Osteoblast (primary cell): ENCODE results near the gene P3H2. TPM values are rescaled to one million over a fixed set of nuclear protein-coding genes. Genes with fewer than 3 reads are reported as not detected.

Source experiments
- DNase-seq: peaks from one replicate; pipeline ENCODE4 v3.0.0; 2011; ENCODE audit warnings: low spot score, mixed read lengths; ENCODE audit not compliant: insufficient read length; ENCODE audit errors: missing footprints
- H2AFZ ChIP-seq: 2 replicates; pipeline ENCODE4 v1.6.0; 2011; ENCODE audit warnings: mild to moderate bottlenecking, low read length
- H3K27ac ChIP-seq: 2 replicates; pipeline ENCODE4 v1.5.1; 2011; ENCODE audit warnings: mild to moderate bottlenecking, low read depth, low read length, moderate library complexity
- H3K27me3 ChIP-seq: 2 replicates; pipeline ENCODE4 v1.6.0; 2012; ENCODE audit warnings: mild to moderate bottlenecking, control low read depth, inconsistent platforms, low read length, moderate library complexity; ENCODE audit not compliant: insufficient read depth
- H3K36me3 ChIP-seq: 2 replicates; pipeline ENCODE4 v1.5.1; 2011; ENCODE audit warnings: mild to moderate bottlenecking, low read length, control low read depth, moderate library complexity; ENCODE audit not compliant: insufficient read depth
- H3K4me1 ChIP-seq: 2 replicates; pipeline ENCODE4 v1.5.1; 2011; ENCODE audit warnings: mild to moderate bottlenecking, low read length, control low read depth, moderate library complexity; ENCODE audit not compliant: insufficient read depth
- H3K4me2 ChIP-seq: 2 replicates; pipeline ENCODE4 v1.6.0; 2011; ENCODE audit warnings: mild to moderate bottlenecking, low read length; ENCODE audit not compliant: insufficient read depth
- H3K4me3 ChIP-seq: fragments of 200-600 bp; sonication (generic); 3 replicates; pipeline ENCODE4 v1.5.1; 2012; ENCODE audit warnings: mild to moderate bottlenecking, low read length, inconsistent platforms; ENCODE audit not compliant: insufficient read depth
- H3K79me2 ChIP-seq: 2 replicates; pipeline ENCODE4 v1.6.0; 2012; ENCODE audit warnings: mild to moderate bottlenecking, low read length, control low read depth, inconsistent platforms; ENCODE audit not compliant: insufficient read depth
- H3K9me3 ChIP-seq: 2 replicates; pipeline ENCODE4 v1.5.1; 2011; ENCODE audit warnings: low read depth, low read length, control low read depth
- H4K20me1 ChIP-seq: 2 replicates; pipeline ENCODE4 v1.6.0; 2012; ENCODE audit warnings: mild to moderate bottlenecking, low read length, control low read depth; ENCODE audit not compliant: insufficient read depth
- total RNA-seq: library from RNA; depleted of rRNA; stranded (reverse); fragments of >200 nt; gene quantifications from 2 replicates; pipeline ENCODE4 v1.2.3, GENCODE V29; 2012
- TF ChIP-seq, protein P1 (sequence below): IDR thresholded peaks from 2 replicates; pipeline ENCODE4 v1.5.1; 2011; ENCODE audit warnings: mild to moderate bottlenecking, low read depth, low read length, moderate library complexity; ENCODE audit errors: extremely low read depth

The P3H2 gene
- total RNA-seq, 1 donor: 13.4 TPM

DNA sequence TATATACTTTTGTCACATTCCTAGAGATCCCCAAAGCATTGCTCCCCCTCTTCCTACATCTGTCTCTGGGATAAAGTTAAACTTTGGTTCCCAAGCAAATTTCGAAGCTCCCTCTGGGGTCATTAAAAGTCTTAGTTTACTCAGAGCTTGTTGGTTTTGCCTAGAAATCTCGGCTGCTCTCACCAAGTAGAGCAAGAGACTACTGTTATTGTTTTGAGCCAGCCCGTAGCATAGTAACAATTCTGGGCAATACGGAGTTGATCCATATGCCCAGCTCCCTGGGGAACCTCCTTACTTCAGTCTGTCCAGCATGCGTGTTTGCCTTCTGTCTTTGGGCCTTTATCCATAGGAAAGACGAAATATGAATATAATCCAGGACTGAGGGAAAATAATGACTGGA is 10.0 kb upstream of the P3H2 start:
- Histone ChIP-seq H3K79me2 (no peaks in the 10 kb centered on the region), H2AFZ (no peak overlapping the region), H3K27me3 (no peaks in the 10 kb centered on the region), H4K20me1 (no peaks in the 10 kb centered on the region), H3K27ac (peak overlapping the region; percentile 30), H3K4me1 (peaks cover 21% of the 10 kb centered on the region), H3K36me3 (no peaks in the 10 kb centered on the region), H3K9me3 (no peaks in the 10 kb centered on the region), H3K4me2 (peak overlapping the region; percentile 21), H3K4me3 (no peak overlapping the region)
- peak; percentile 52 for DNase-seq
- TF ChIP-seq, protein P1, sequence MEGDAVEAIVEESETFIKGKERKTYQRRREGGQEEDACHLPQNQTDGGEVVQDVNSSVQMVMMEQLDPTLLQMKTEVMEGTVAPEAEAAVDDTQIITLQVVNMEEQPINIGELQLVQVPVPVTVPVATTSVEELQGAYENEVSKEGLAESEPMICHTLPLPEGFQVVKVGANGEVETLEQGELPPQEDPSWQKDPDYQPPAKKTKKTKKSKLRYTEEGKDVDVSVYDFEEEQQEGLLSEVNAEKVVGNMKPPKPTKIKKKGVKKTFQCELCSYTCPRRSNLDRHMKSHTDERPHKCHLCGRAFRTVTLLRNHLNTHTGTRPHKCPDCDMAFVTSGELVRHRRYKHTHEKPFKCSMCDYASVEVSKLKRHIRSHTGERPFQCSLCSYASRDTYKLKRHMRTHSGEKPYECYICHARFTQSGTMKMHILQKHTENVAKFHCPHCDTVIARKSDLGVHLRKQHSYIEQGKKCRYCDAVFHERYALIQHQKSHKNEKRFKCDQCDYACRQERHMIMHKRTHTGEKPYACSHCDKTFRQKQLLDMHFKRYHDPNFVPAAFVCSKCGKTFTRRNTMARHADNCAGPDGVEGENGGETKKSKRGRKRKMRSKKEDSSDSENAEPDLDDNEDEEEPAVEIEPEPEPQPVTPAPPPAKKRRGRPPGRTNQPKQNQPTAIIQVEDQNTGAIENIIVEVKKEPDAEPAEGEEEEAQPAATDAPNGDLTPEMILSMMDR: no peak

DNA sequence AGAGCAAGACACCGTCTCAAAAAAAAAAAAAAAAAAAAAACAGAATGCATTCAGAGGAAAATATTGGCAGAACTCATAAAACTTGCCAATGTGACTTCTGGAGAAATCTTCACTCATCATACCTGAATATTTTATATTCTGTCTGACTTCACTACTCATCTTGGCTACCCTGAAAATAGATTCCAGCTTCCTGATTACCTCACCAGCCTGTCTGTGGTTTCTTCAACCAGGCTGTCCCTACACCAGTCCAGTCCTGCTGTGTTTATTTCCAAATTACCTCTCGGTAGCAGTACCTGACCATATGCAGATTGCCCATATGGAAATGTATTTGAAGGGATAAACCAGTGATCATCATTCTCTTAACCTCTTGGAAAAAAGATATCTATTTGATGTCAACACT is 9.3 kb upstream of the P3H2 start:
- no peak overlapping the region for H2AFZ ChIP-seq
- H3K4me2 ChIP-seq: peak overlapping the region; percentile 21
- no peaks in the 10 kb centered on the region for H3K9me3 ChIP-seq
- TF ChIP-seq, protein P1: no peak
- no peaks in the 10 kb centered on the region for H3K36me3 ChIP-seq
- H4K20me1 ChIP-seq: no peaks in the 10 kb centered on the region
- no peak overlapping the region for H3K4me3 ChIP-seq
- no peak overlapping the region for H3K27ac ChIP-seq
- no peaks in the 10 kb centered on the region for H3K79me2 ChIP-seq
- no peaks in the 10 kb centered on the region for H3K27me3 ChIP-seq
- no peak for DNase-seq
- peaks cover 21% of the 10 kb centered on the region for H3K4me1 ChIP-seq

DNA sequence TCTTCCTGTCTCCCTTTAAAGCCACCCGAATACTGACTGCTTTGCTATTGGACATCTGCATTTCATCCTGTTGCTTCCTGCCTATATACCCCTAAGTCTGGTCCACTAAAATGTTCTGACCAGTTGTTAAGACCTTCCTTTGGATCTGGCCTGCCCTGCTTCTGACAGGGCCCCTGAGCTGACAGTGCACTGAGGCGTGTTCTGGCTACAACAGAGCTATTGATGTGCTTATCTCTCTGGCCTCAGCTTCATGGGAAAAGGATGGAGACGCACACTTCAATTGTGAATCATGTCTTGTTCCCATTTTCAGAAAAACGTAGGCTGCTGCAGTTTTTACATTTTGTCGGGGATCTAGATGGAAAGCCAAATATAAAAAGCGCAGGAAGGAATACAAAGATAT is 7.1 kb upstream of the P3H2 start:
- Histone ChIP-seq H3K4me1 (peaks cover 23% of the 10 kb centered on the region), H3K36me3 (no peaks in the 10 kb centered on the region), H3K27me3 (no peaks in the 10 kb centered on the region), H3K4me2 (no peak overlapping the region), H4K20me1 (no peaks in the 10 kb centered on the region), H3K9me3 (no peaks in the 10 kb centered on the region), H3K79me2 (no peaks in the 10 kb centered on the region), H3K4me3 (no peak overlapping the region), H2AFZ (no peak overlapping the region), H3K27ac (no peak overlapping the region)
- DNase-seq: no peak
- TF ChIP-seq, protein P1: no peak

DNA sequence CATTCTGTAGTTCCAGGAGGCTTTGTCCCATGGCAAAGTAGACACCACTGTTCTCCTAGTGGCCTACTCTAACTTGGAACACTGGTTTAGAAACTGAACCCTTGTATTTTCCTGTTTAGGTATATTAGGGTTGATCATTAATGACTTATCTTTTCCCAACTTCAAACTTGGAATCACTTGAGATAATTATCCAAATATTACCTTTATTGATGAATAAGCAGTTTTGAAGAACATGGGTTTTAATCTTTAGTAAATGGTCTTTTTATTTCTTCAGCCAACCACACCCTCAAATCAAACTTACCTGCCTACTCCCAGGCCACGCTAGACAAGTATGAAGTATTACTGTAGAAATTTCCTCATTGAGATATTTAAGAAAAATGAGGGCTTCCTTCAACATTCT is 6.5 kb upstream of the P3H2 start:
- Histone ChIP-seq H3K4me1 (peaks cover 24% of the 10 kb centered on the region), H3K4me3 (no peak overlapping the region), H3K36me3 (no peaks in the 10 kb centered on the region), H3K27me3 (no peaks in the 10 kb centered on the region), H3K27ac (no peak overlapping the region), H3K79me2 (no peaks in the 10 kb centered on the region), H3K9me3 (no peaks in the 10 kb centered on the region), H4K20me1 (no peaks in the 10 kb centered on the region), H3K4me2 (no peak overlapping the region), H2AFZ (no peak overlapping the region)
- DNase-seq: no peak
- TF ChIP-seq, protein P1: no peak
